ENCODE measurements around the gene MYT1.

DNA sequence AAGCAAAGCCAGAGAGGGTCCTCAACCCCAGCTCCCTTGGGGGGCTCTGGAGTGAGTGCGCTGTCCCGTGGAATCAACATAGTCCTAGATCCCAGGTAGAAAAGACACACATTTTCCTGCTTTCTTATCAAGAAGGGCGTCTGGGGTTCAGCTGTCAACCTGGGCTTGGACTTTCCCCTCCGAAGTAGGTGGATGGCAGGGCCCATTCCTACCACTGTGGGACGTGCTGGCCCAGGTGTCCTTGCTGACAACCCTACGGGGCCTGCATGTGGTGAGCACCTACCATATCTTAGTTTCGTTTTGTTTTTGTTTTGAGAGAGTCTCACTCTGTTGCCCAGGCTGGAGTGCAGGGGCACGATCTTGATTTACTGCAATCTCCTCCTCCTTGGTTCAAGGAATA is 42.4 kb downstream of the MYT1 start:
- TF ChIP-seq, protein P1, sequence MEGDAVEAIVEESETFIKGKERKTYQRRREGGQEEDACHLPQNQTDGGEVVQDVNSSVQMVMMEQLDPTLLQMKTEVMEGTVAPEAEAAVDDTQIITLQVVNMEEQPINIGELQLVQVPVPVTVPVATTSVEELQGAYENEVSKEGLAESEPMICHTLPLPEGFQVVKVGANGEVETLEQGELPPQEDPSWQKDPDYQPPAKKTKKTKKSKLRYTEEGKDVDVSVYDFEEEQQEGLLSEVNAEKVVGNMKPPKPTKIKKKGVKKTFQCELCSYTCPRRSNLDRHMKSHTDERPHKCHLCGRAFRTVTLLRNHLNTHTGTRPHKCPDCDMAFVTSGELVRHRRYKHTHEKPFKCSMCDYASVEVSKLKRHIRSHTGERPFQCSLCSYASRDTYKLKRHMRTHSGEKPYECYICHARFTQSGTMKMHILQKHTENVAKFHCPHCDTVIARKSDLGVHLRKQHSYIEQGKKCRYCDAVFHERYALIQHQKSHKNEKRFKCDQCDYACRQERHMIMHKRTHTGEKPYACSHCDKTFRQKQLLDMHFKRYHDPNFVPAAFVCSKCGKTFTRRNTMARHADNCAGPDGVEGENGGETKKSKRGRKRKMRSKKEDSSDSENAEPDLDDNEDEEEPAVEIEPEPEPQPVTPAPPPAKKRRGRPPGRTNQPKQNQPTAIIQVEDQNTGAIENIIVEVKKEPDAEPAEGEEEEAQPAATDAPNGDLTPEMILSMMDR (IDR thresholded peaks at IDR 0.05 in 2 of 3, conservative IDR thresholded peaks at IDR 0.05 in 1 of 3; ENCODE audit: insufficient read depth in 2 of 3, low read depth in 1 of 3, low read length in 3 of 3): no peak
- TF ChIP-seq EZH2 (IDR thresholded peaks at IDR 0.05; ENCODE audit: borderline replicate concordance, low read depth, low read length) (no peak), NBN (IDR thresholded peaks at IDR 0.05; ENCODE audit: low read depth) (no peak), ZNF124 (CRISPR knock-in tag; IDR thresholded peaks at IDR 0.05) (no peak), SP2 (IDR thresholded peaks at IDR 0.05; ENCODE audit: extremely low read depth, low read depth, low read length, poor library complexity, severe bottlenecking) (no peak), POU5F1 (IDR thresholded peaks at IDR 0.05; ENCODE audit: borderline replicate concordance, low read depth, low read length, partially characterized antibody) (no peak), NONO (IDR thresholded peaks at IDR 0.05; ENCODE audit: low read depth in 2 of 2, low read length in 1 of 2) (no peak)
